HEK293 (cell line): ENCODE measurements around the gene WAC.

Source experiments
- CTCF ChIA-PET: fragments of 350-600 bp; formaldehyde crosslinking; extraction: SDS; loops from one replicate; lab custom pipeline; 2021; ENCODE audit warnings: antibody characterized with exemption; lab: Yijun Ruan, JAX
- POLR2A ChIA-PET: fragments of 300-600 bp; formaldehyde crosslinking; extraction: SDS; loops from one replicate; lab custom pipeline; 2020; ENCODE audit warnings: antibody characterized with exemption, inconsistent platforms; lab: Yijun Ruan, JAX
- H3K27ac ChIP-seq: fragments of 200-500 bp; sonication (Bioruptor generic); 2 replicates; pipeline ENCODE4 v1.5.1; 2014; ENCODE audit warnings: low read depth, low read length, control low read depth, inconsistent platforms; ENCODE audit errors: extremely low read depth
- H3K36me3 ChIP-seq, 2 experiments: fragments of 200-500 bp in 1 of 2; sonication (Bioruptor generic) in 1 of 2; 1 replicate in 1 of 2; 2 replicates in 1 of 2; pipeline ENCODE4 v1.5.1; 2014 to 2017; ENCODE audit warnings: inconsistent platforms in 2 of 2, low read length in 2 of 2; ENCODE audit not compliant: control insufficient read depth in 2 of 2, insufficient read depth in 1 of 2
- H3K4me1 ChIP-seq: fragments of 200-500 bp; sonication (Bioruptor generic); 2 replicates; pipeline ENCODE4 v1.5.1; 2014; ENCODE audit warnings: mild to moderate bottlenecking, low read length, inconsistent platforms; ENCODE audit not compliant: control insufficient read depth, insufficient read depth
- H3K4me3 ChIP-seq: 2 replicates; pipeline ENCODE4 v1.5.1; 2011; ENCODE audit warnings: low read depth, mild to moderate bottlenecking, control low read depth, low read length, moderate library complexity
- H3K9me3 ChIP-seq: fragments of 200-500 bp; sonication (Bioruptor generic); 2 replicates; pipeline ENCODE4 v1.5.1; 2014; ENCODE audit warnings: low read depth, low read length, inconsistent platforms; ENCODE audit not compliant: control insufficient read depth, insufficient read depth
- BCL6B ChIP-seq: fragments of 450-650 bp; formaldehyde crosslinking; IDR thresholded peaks from 2 replicates; pipeline ENCODE4 v1.5.1; 2017; ENCODE audit warnings: missing biosample characterization, missing genetic modification characterization
- INSM2 ChIP-seq: fragments of 450-650 bp; formaldehyde crosslinking; IDR thresholded peaks from 2 replicates; pipeline ENCODE4 v1.5.1; 2016; ENCODE audit warnings: missing biosample characterization, missing genetic modification characterization
- PRDM6 ChIP-seq: fragments of 450-650 bp; formaldehyde crosslinking; IDR thresholded peaks from 2 replicates; pipeline ENCODE4 v1.5.1; 2017; ENCODE audit warnings: missing biosample characterization, missing genetic modification characterization
- REPIN1 ChIP-seq: fragments of 450-650 bp; formaldehyde crosslinking; IDR thresholded peaks from 2 replicates; pipeline ENCODE4 v1.5.1; 2017; ENCODE audit warnings: missing biosample characterization, missing genetic modification characterization, low read depth
- REST ChIP-seq: fragments of 450-650 bp; formaldehyde crosslinking; IDR thresholded peaks from 2 replicates; pipeline ENCODE4 v1.5.1; 2016; ENCODE audit warnings: missing biosample characterization, missing genetic modification characterization
- ZBTB1 ChIP-seq: fragments of 450-650 bp; formaldehyde crosslinking; IDR thresholded peaks from 2 replicates; pipeline ENCODE4 v1.5.1; 2016; ENCODE audit warnings: missing biosample characterization, missing genetic modification characterization
- ZBTB11 ChIP-seq: fragments of 450-650 bp; formaldehyde crosslinking; conservative IDR thresholded peaks from 2 replicates; pipeline ENCODE4 v1.5.1; 2016; ENCODE audit warnings: low read depth, missing biosample characterization, missing genetic modification characterization
- ZBTB8A ChIP-seq: fragments of 450-650 bp; formaldehyde crosslinking; IDR thresholded peaks from 2 replicates; pipeline ENCODE4 v1.5.1; 2016; ENCODE audit warnings: missing biosample characterization, missing genetic modification characterization
- ZNF157 ChIP-seq: fragments of 450-650 bp; formaldehyde crosslinking; IDR thresholded peaks from 2 replicates; pipeline ENCODE4 v1.5.1; 2016; ENCODE audit warnings: missing biosample characterization, missing genetic modification characterization
- ZNF16 ChIP-seq: fragments of 450-650 bp; formaldehyde crosslinking; IDR thresholded peaks from 2 replicates; pipeline ENCODE4 v1.5.1; 2016; ENCODE audit warnings: low read depth, missing biosample characterization, missing genetic modification characterization
- ZNF266 ChIP-seq: fragments of 450-650 bp; formaldehyde crosslinking; IDR thresholded peaks from 2 replicates; pipeline ENCODE4 v1.5.1; 2016; ENCODE audit warnings: missing biosample characterization, missing genetic modification characterization, low read depth
- ZNF311 ChIP-seq: fragments of 450-650 bp; formaldehyde crosslinking; IDR thresholded peaks from 2 replicates; pipeline ENCODE4 v1.5.1; 2017; ENCODE audit warnings: missing biosample characterization, missing genetic modification characterization, borderline replicate concordance
- ZNF341 ChIP-seq: fragments of 450-650 bp; formaldehyde crosslinking; IDR thresholded peaks from 2 replicates; pipeline ENCODE4; 2016; ENCODE audit warnings: low read depth, missing biosample characterization, missing genetic modification characterization
- ZNF426 ChIP-seq: fragments of 450-650 bp; formaldehyde crosslinking; IDR thresholded peaks from 2 replicates; pipeline ENCODE4 v1.5.1; 2017; ENCODE audit warnings: missing biosample characterization, missing genetic modification characterization, mild to moderate bottlenecking, inconsistent platforms, moderate library complexity
- ZNF48 ChIP-seq: fragments of 450-650 bp; formaldehyde crosslinking; IDR thresholded peaks from 2 replicates; pipeline ENCODE4 v1.5.1; 2016; ENCODE audit warnings: missing biosample characterization, missing genetic modification characterization
- ZNF488 ChIP-seq: fragments of 450-650 bp; formaldehyde crosslinking; IDR thresholded peaks from 2 replicates; pipeline ENCODE4 v1.5.1; 2016; ENCODE audit warnings: missing biosample characterization, missing genetic modification characterization
- ZNF501 ChIP-seq: fragments of 450-650 bp; formaldehyde crosslinking; IDR thresholded peaks from 2 replicates; pipeline ENCODE4 v1.5.1; 2016; ENCODE audit warnings: missing biosample characterization, missing genetic modification characterization
- ZNF560 ChIP-seq: fragments of 450-650 bp; formaldehyde crosslinking; IDR thresholded peaks from 2 replicates; pipeline ENCODE4 v1.5.1; 2017; ENCODE audit warnings: missing biosample characterization, missing genetic modification characterization, borderline replicate concordance
- ZNF660 ChIP-seq: fragments of 450-650 bp; IDR thresholded peaks from 2 replicates; pipeline ENCODE4 v1.5.1; 2018; ENCODE audit warnings: missing biosample characterization, mild to moderate bottlenecking, missing genetic modification characterization
- ZNF670 ChIP-seq: fragments of 450-650 bp; formaldehyde crosslinking; IDR thresholded peaks from 2 replicates; pipeline ENCODE4 v1.5.1; 2016; ENCODE audit warnings: missing biosample characterization, missing genetic modification characterization, low read depth
- ZNF692 ChIP-seq: fragments of 450-650 bp; formaldehyde crosslinking; IDR thresholded peaks from 2 replicates; pipeline ENCODE4 v1.5.1; 2016; ENCODE audit warnings: missing biosample characterization, missing genetic modification characterization
- ZNF843 ChIP-seq: fragments of 450-650 bp; formaldehyde crosslinking; IDR thresholded peaks from 2 replicates; pipeline ENCODE4 v1.5.1; 2016; ENCODE audit warnings: missing biosample characterization, missing genetic modification characterization

WAC gene

GRCh38 chr10:28631896-28632583 lies 99.1 kb downstream of the WAC start:
- Histone ChIP-seq H3K4me3 (no peak overlapping the region), H3K27ac (peak overlapping the region; percentile 37), H3K4me1 (peaks cover 4% of the 10 kb centered on the region; the same call in 1 of the 2 replicates), H3K9me3 (no peaks in the 10 kb centered on the region), H3K36me3 (no peaks in the 10 kb centered on the region)
- CTCF ChIA-PET: interaction anchor here (0.5 to 2.1 kb wide), 8 partner anchors 32 to 864 kb away, joined by 3 to 10 read pairs (median 4); no protein-coding TSS in a partner anchor
- POLR2A ChIA-PET: interaction anchor here (1.2 kb wide), 1 partner anchor 37 kb away, joined by 4 read pairs; no protein-coding TSS in a partner anchor
- TF ChIP-seq ZNF311 (tag by site-specific recombination) (no peak), ZNF660 (tag by site-specific recombination) (no peak), ZNF670 (tag by site-specific recombination) (no peak), ZNF266 (no peak), ZNF16 (tag by site-specific recombination) (no peak), ZNF843 (tag by site-specific recombination) (peak; percentile 76; the same call in 1 of the 2 replicates), ZBTB11 (no peak), ZNF341 (tag by site-specific recombination) (no peak), ZNF501 (no peak), ZBTB1 (peak; percentile 73; the same call in 1 of the 2 replicates), REPIN1 (no peak), ZNF48 (tag by site-specific recombination) (no peak), ZBTB8A (tag by site-specific recombination) (peak; percentile 49; the same call in 1 of the 2 replicates), ZNF157 (tag by site-specific recombination) (no peak), ZNF488 (no peak), ZNF560 (tag by site-specific recombination) (no peak), ZNF692 (peak; percentile 45; the same call in 1 of the 2 replicates), BCL6B (tag by site-specific recombination) (no peak), ZNF426 (tag by site-specific recombination) (no peak), REST (tag by site-specific recombination) (no peak), INSM2 (tag by site-specific recombination) (peak; percentile 89), PRDM6 (tag by site-specific recombination) (peak; percentile 97)
